ENCODE data around the gene TRIM14.

- TF ChIP-seq CTCF (IDR thresholded peaks at IDR 0.05): no peak
- no peak for TF ChIP-seq ZFX (IDR thresholded peaks at IDR 0.05; ENCODE audit: borderline replicate concordance)
Observed at GRCh38 chr9:98135938-98136337, 16.9 kb upstream of the TRIM14 start.

All from 22Rv1 (cell line).